Measurements from ENCODE around the gene ZNF599. TPM values are rescaled to one million over a fixed set of nuclear protein-coding genes. Genes with fewer than 3 reads are reported as not detected.

ZNF599 gene
- total RNA-seq, 1 experiment from 2014 or later = not detected

GRCh38 chr19:34715357-34715756, 57.7 kb downstream of the ZNF599 start:
- no TSS peak for BruUV-seq (replicated peaks)
- H3K4me1 ChIP-seq (ENCODE audit: insufficient read depth, low read length) = no peaks in the 10 kb centered on the region
- H4K20me1 ChIP-seq (ENCODE audit: low read length) = no peaks in the 10 kb centered on the region
- H3K9me2 ChIP-seq (replicated peaks; ENCODE audit: low read length) = no peaks in the 10 kb centered on the region
- intact Hi-C loops (cut with micrococcal nuclease) = no loop called here
- H3F3A ChIP-seq (ENCODE audit: low read length, unreplicated experiment) = no peaks in the 10 kb centered on the region
- H3K9me3 ChIP-seq (ENCODE audit: low read length) = peaks cover 9% of the 10 kb centered on the region; the same call in 1 of the 2 replicates
- no peak overlapping the region for H3K4me3 ChIP-seq (ENCODE audit: low read length)
- no peaks in the 10 kb centered on the region for H3K36me3 ChIP-seq (ENCODE audit: low read depth, low read length)
- no peak overlapping the region for H2AFZ ChIP-seq (ENCODE audit: low read length)
- POLR2A ChIA-PET (ENCODE audit: unreplicated experiment) = no interaction called here
- H3K27ac ChIP-seq (ENCODE audit: low read length) = no peak overlapping the region
- no peak for ATAC-seq
- no peak for DNase-seq
- H3K9ac ChIP-seq (ENCODE audit: low read length) = no peak overlapping the region
- no peaks in the 10 kb centered on the region; the same call in 1 of the 2 replicates for H3K27me3 ChIP-seq (ENCODE audit: low read length)
- TF ChIP-seq, protein P1, sequence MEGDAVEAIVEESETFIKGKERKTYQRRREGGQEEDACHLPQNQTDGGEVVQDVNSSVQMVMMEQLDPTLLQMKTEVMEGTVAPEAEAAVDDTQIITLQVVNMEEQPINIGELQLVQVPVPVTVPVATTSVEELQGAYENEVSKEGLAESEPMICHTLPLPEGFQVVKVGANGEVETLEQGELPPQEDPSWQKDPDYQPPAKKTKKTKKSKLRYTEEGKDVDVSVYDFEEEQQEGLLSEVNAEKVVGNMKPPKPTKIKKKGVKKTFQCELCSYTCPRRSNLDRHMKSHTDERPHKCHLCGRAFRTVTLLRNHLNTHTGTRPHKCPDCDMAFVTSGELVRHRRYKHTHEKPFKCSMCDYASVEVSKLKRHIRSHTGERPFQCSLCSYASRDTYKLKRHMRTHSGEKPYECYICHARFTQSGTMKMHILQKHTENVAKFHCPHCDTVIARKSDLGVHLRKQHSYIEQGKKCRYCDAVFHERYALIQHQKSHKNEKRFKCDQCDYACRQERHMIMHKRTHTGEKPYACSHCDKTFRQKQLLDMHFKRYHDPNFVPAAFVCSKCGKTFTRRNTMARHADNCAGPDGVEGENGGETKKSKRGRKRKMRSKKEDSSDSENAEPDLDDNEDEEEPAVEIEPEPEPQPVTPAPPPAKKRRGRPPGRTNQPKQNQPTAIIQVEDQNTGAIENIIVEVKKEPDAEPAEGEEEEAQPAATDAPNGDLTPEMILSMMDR (conservative IDR thresholded peaks at IDR 0.05; ENCODE audit: low read depth, low read length) = no peak
- TF ChIP-seq EZH2phosphoT487 (IDR thresholded peaks at IDR 0.05; ENCODE audit: borderline replicate concordance, low read length) = no peak
- TF ChIP-seq EZH2 (IDR thresholded peaks at IDR 0.05; ENCODE audit: low read length, unreplicated experiment) = no peak
- no peaks in the 10 kb centered on the region for H3K79me2 ChIP-seq (ENCODE audit: low read length)
- H3K4me2 ChIP-seq (ENCODE audit: low read length) = no peak overlapping the region
- CTCF ChIA-PET = no interaction called here

- no peak overlapping the region for H3K4me3 ChIP-seq (ENCODE audit: low read length)
- H3K9ac ChIP-seq (ENCODE audit: low read length) = no peak overlapping the region
- no peaks in the 10 kb centered on the region; the same call in 1 of the 2 replicates for H3K27me3 ChIP-seq (ENCODE audit: low read length)
- H3K9me2 ChIP-seq (replicated peaks; ENCODE audit: low read length) = no peaks in the 10 kb centered on the region
- CTCF ChIA-PET = no interaction called here
- BruUV-seq (replicated peaks) = no TSS peak
- DNase-seq (no peak), ATAC-seq (no peak)
- no peak overlapping the region for H2AFZ ChIP-seq (ENCODE audit: low read length)
- no peak overlapping the region for H3K4me2 ChIP-seq (ENCODE audit: low read length)
- no peak for TF ChIP-seq EZH2 (IDR thresholded peaks at IDR 0.05; ENCODE audit: low read length, unreplicated experiment)
- no peak for TF ChIP-seq EZH2phosphoT487 (IDR thresholded peaks at IDR 0.05; ENCODE audit: borderline replicate concordance, low read length)
- TF ChIP-seq, protein P1 (conservative IDR thresholded peaks at IDR 0.05; ENCODE audit: low read depth, low read length) = no peak
- H3K27ac ChIP-seq (ENCODE audit: low read length) = no peak overlapping the region
- H4K20me1 ChIP-seq (ENCODE audit: low read length) = no peaks in the 10 kb centered on the region
- intact Hi-C loops (cut with micrococcal nuclease) = no loop called here
- H3K9me3 ChIP-seq (ENCODE audit: low read length) = peaks cover 9% of the 10 kb centered on the region; the same call in 1 of the 2 replicates
- H3F3A ChIP-seq (ENCODE audit: low read length, unreplicated experiment) = no peaks in the 10 kb centered on the region
- POLR2A ChIA-PET (ENCODE audit: unreplicated experiment) = no interaction called here
- H3K36me3 ChIP-seq (ENCODE audit: low read depth, low read length) = no peaks in the 10 kb centered on the region
- H3K79me2 ChIP-seq (ENCODE audit: low read length) = no peaks in the 10 kb centered on the region
- H3K4me1 ChIP-seq (ENCODE audit: insufficient read depth, low read length) = no peaks in the 10 kb centered on the region
Measured at GRCh38 chr19:34713262-34713637, 59.8 kb downstream of the ZNF599 start.

- H2AFZ ChIP-seq (ENCODE audit: low read length) = no peak overlapping the region
Measured at GRCh38 chr19:34712395-34713261, 60.4 kb downstream of the ZNF599 start.

More at GRCh38 chr19:34712395-34713261, 60.4 kb downstream of the ZNF599 start:
- Histone ChIP-seq H3K9me2 (replicated peaks; ENCODE audit: low read length) (no peaks in the 10 kb centered on the region), H3K27ac (ENCODE audit: low read length) (no peak overlapping the region), H3F3A (ENCODE audit: low read length, unreplicated experiment) (no peaks in the 10 kb centered on the region), H3K4me1 (ENCODE audit: insufficient read depth, low read length) (no peaks in the 10 kb centered on the region), H3K9me3 (ENCODE audit: low read length) (peaks cover 9% of the 10 kb centered on the region; the same call in 1 of the 2 replicates), H3K27me3 (ENCODE audit: low read length) (no peaks in the 10 kb centered on the region), H3K4me3 (ENCODE audit: low read length) (no peak overlapping the region), H3K79me2 (ENCODE audit: low read length) (no peaks in the 10 kb centered on the region), H3K4me2 (ENCODE audit: low read length) (no peak overlapping the region), H3K9ac (ENCODE audit: low read length) (no peak overlapping the region), H4K20me1 (ENCODE audit: low read length) (no peaks in the 10 kb centered on the region), H3K36me3 (ENCODE audit: low read depth, low read length) (no peaks in the 10 kb centered on the region)
- CTCF ChIA-PET = no interaction called here
- BruUV-seq (replicated peaks) = no TSS peak
- ATAC-seq (peak; percentile 68), DNase-seq (peak; percentile 77)
- intact Hi-C loops (cut with micrococcal nuclease) = no loop called here
- TF ChIP-seq EZH2phosphoT487 (IDR thresholded peaks at IDR 0.05; ENCODE audit: borderline replicate concordance, low read length) (no peak), EZH2 (IDR thresholded peaks at IDR 0.05; ENCODE audit: low read length, unreplicated experiment) (no peak)
- TF ChIP-seq, protein P1 (conservative IDR thresholded peaks at IDR 0.05; ENCODE audit: low read depth, low read length) = peak; percentile 70
- POLR2A ChIA-PET (ENCODE audit: unreplicated experiment) = no interaction called here

All from PC-3 (cell line).